Measurements from ENCODE around the gene POR.
A peak's percentile ranks its signal among the peaks of the same experiment; 100 is the strongest.
"Not testable (repeated sequence)": the region's sequence is repeated elsewhere in the genome, so short reads cannot be mapped to it uniquely, and the experiment has no call there.

The POR gene

GRCh38 chr7:75914655-75915415 lies at the start of gene POR:
TSS of gene POR (plus strand) at chr7:75915155. CDS start at chr7:75954002, 38,847 bp downstream.
- DNase-seq: peak; percentile 51

- no peak for DNase-seq
Observed at GRCh38 chr7:75866114-75866488, 48.9 kb upstream of the POR start.

DNA sequence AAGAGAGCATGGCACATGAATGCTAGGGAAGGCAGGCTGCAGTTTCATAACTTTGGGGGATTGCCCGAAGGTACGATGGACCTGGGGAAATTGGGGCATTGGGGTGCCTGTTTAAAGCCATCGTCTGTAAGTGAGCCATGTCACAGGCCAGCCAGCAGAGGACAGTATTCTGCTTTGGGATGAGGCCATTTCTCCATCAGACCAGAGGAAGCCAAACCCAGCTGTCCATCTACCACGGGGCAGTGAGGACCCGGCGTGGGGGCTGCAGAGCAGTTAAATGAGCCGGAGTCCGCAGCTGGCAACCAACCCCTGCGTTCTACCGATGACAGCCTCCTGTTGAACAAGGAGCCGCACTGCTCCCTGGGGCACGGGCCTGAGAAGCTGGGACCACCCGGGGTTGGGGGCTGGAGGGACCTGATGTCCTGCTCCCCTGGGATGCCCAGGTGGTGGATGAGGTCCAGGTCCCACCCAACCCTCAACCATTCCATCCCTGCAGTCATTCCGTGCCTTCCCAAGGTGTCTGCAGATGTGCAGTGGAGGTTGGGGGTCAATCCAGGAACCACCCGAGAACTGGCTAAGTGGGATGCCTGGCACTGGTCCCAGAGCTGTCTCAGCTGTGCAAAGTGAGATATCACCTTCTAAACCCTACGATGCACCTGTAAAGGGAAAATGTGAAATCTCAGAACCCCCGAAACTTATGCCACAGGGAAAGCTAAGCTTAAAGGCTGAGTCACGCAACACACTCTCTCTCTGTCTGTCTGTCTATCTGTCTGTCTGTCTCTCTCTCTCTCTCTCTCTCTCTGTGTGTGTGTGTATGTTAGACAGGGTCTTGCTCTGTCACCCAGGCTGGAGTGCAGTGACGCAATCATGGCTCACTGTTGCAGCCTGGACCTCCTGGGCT lies 48.2 kb upstream of the POR start:
- peak; percentile 13 for DNase-seq

- no peak for DNase-seq
Observed at GRCh38 chr7:75867390-75867717, 47.6 kb upstream of the POR start.

- DNase-seq: no peak
Observed at GRCh38 chr7:75868153-75868552, 46.8 kb upstream of the POR start.

GRCh38 chr7:75869776-75870379 lies 45.1 kb upstream of the POR start:
- DNase-seq: no peak

DNA sequence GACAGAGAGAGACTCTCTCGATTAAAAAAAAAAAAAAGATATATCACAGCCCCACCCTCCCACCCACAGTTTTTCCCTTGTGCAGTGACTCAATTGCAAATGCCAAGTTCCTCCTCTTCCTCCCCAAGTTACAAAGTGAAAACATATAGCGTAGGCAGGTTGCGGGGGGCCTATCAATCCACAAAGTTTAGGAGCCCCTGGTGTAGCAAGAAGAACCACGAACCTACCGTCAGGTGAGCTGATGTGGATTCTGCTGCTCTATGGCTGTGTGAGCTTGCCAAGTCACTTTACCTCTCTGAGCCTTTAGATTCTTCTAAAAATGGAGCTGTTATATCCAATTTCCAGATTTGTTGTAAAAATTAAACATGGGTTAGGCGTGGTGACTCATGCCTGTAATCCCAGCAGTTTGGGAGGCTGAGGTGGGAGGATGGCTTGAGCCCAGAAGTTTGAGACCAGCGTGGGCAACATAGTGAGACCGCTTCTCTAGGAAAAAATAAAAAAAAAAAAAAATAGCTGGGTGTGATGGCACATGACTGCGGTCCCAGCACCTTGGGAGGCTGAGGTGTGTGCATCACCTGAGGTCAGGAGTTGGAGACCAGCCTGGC lies 44.3 kb upstream of the POR start:
- DNase-seq: no peak

- DNase-seq: no peak
Observed at GRCh38 chr7:75872073-75872782, 42.7 kb upstream of the POR start.

DNA sequence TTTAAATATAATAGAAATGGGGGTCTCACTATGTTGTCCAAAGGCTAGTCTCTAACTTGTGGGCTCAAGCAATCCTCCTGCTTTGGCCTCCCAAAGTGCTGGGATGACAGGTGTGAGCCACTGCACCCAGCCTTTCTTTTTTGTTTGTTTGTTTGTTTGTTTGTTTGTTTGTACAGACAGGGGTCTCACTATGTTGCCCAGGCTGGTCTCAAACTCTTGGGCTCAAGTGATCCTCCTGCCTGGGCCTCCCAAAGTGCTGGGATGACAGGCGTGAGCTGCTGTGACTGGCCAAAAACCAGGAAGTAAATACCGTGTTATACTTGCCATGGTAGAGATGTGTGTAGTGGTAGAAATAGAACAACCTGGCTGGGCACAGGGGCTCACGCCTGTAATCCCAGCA lies 40.8 kb upstream of the POR start:
- DNase-seq: not testable (repeated sequence)

GRCh38 chr7:75875113-75876080 lies 39.6 kb upstream of the POR start:
- no peak for DNase-seq

DNA sequence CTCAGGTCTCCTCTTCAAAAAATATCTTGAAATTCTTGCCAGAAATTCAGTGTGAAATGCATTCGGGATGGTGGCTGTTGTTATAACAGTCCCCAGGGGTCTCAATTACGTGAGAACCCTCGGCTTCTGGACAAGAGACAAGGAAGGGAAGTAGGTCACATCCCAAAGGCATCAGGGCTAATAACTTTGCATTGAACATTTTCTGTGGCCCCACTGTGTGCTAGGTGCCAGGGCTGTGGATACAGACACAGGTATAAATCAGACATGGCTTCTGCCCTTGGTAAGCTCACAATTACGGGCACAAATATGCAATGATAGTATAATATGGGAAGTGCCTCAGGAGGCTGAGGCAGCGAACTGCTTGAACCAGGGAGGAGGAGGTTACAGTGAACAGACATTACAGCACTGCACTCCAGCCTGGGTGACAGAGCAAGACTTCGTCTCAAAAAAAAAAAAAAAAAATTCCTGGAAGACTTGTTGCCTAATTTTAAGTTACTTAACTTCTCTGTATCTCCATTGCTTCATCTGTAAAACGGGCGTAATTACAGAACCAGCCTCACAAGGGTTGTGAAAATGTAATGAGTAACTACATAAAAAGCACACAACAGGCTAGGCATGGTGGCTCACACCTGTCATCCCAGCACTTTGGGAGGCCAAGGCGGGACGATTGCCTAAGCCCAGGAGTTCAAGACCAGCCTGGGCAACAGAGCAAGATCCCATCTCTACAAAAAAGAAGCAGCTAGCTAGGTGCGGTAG lies 38.7 kb upstream of the POR start:
- DNase-seq: no peak

- DNase-seq: no peak
Observed at GRCh38 chr7:75878312-75878768, 36.6 kb upstream of the POR start.

DNA sequence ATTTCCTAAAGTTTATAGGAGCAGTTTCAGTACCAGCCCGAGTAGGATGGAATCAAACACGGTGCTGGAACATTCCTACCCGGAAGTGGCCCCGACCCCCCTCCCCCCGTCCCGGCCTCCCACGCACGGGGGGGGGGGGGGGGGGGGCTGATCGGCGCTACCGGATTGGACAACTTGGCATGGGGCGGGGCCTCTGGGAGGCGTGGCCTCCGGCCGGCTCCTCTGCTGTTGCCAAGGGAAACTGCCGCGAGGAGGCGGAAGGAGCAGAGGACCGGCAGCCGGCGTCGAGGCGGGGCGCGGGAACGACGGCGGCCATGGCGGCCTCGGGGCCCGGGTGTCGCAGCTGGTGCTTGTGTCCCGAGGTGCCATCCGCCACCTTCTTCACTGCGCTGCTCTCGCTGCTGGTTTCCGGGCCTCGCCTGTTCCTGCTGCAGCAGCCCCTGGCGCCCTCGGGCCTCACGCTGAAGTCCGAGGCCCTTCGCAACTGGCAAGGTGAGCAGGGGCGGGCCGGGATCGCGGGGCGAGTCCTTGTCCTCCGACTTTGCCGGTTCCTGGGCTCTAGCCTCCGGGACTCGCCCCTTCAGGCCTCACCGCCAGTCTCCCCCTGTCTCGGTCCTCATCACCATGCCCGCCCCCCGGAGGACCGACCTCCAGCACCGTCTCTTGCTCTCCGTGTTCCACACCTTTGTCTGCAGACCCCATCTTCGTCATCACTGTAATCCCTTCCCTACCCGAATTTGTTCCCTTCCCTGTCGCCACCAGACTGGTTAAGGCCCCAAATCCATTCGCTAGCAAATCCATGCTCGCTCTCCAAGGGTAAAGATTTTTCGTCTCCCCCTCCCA lies 36.0 kb upstream of the POR start, which contains the start of gene RHBDD2:
Gene RHBDD2, plus strand, starts transcription at position 266 of the 843 bp plus-strand sequence. Its CDS starts 49 bp downstream, at position 315.
- peak; percentile 82 for DNase-seq

DNA sequence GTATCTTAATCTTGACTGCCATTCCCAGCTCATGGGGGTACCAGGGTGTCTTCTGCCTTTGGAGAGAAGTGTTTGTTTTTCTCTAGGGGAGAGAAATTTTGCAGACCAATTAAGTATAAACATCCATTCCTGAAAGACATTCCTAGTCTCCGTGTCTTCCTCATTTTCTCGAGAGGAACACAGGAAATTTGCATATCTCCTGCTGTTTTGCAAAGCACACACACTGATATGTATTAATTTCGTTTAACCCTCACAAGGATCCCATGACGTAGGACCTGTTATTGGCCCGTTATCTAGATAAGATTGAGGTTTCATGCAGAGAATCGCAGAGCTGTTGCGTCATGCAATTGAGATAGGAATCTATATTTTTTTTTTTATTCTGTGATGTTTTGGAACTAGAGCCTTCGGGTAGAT lies 35.2 kb upstream of the POR start:
- DNase-seq: no peak

DNA sequence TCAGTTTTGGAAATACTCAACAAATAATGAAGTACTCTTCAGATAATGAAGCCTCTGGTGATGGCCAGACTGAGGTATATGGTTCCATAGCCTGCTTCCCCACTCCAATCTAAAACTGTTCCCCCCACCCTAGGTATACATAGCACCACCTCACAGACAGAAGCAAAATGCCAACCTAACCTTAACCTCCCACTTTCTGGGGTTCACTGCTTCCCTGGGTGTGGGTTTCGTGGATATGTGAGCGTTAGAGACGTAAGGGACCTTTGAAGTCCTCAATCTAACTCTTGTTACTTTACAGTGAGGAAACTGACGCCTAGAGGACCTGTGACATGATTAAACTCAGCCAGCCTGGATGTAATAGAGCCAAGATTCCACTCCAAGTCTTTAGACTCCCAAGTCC lies 34.7 kb upstream of the POR start:
- DNase-seq: no peak

DNA sequence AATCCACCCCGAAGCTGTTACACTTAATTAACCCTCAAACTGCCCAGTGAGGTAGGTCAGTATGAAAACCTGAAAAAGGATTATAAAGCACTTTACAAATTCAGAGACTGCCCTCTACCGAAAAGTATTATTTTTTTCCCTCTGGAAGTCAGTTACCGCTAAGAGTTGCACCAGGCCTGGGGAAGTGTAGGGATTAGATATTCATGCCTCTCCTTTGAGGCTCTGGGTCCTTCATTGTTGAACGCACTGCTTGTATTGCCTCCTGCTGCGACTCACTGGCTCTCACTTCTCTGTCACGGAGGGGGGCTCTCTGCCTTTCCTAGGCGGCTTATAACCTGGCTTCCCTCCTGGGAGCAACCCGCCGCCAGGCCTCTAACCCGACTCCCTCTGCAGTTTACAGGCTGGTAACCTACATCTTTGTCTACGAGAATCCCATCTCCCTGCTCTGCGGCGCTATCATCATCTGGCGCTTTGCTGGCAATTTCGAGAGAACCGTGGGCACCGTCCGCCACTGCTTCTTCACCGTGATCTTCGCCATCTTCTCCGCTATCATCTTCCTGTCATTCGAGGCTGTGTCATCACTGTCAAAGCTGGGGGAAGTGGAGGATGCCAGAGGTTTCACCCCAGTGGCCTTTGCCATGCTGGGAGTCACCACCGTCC lies 33.4 kb upstream of the POR start:
- DNase-seq: no peak

GRCh38 chr7:75883265-75883824 lies 31.6 kb upstream of the POR start:
- not testable (repeated sequence) for DNase-seq

GRCh38 chr7:75884476-75884875 lies 30.5 kb upstream of the POR start:
- no peak for DNase-seq

DNA sequence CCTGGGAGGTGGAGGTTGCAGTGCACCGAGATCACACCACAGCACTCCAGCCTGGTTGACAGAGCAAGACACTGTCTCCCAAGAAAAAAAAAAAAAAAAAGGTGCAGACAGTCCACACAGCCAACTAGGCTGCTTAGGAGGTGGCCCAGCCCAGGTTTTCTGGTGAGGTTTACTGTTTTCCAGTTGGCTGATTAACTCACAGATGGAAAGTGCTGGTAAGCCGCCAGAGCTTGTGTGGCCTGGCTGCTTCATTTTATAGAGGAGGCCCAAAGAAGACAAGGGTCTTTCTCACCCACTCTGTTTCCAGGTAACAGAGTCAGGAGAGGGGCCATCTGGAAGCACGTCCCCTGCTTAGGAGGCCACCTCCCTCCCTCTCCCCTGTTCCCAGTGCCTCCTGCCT lies 29.9 kb upstream of the POR start:
- no peak for DNase-seq
